HG02938 (cell line): ENCODE data around the gene DIP2A.
"Not testable (repeated sequence)": the region's sequence is repeated elsewhere in the genome, so short reads cannot be mapped to it uniquely, and the experiment has no call there.

Experiments
- ATAC-seq: cut with Tn5 transposase; IDR thresholded peaks from one replicate; pipeline ENCODE4 v1.9.1; 2021; ENCODE audit warnings: mild to moderate bottlenecking, moderate library complexity; ENCODE audit not compliant: unreplicated experiment

Gene DIP2A

GRCh38 chr21:46425571-46425970 lies 33.1 kb upstream of the DIP2A start:
- ATAC-seq = no peak

GRCh38 chr21:46426313-46427046 lies 32.2 kb upstream of the DIP2A start:
- no peak for ATAC-seq

- no peak for ATAC-seq
These were observed 31.2 kb upstream of the DIP2A start for GRCh38 chr21:46427516-46427915.

- no peak for ATAC-seq
These were observed 30.4 kb upstream of the DIP2A start for GRCh38 chr21:46428286-46428685.

- no peak for ATAC-seq
These were observed 29.5 kb upstream of the DIP2A start for GRCh38 chr21:46428987-46429710.

GRCh38 chr21:46429754-46430681 lies 28.7 kb upstream of the DIP2A start:
- no peak for ATAC-seq

GRCh38 chr21:46431448-46431847 lies 27.2 kb upstream of the DIP2A start:
- ATAC-seq = no peak

- no peak for ATAC-seq
These were observed 26.7 kb upstream of the DIP2A start for GRCh38 chr21:46431884-46432488.

GRCh38 chr21:46433116-46433515 lies 25.6 kb upstream of the DIP2A start:
- not testable (repeated sequence) for ATAC-seq

- ATAC-seq = no peak
These were observed 24.3 kb upstream of the DIP2A start for GRCh38 chr21:46434322-46434958.

- ATAC-seq = no peak
These were observed 22.9 kb upstream of the DIP2A start for GRCh38 chr21:46435786-46436227.

- ATAC-seq = no peak
These were observed 22.1 kb upstream of the DIP2A start for GRCh38 chr21:46436621-46437020.

GRCh38 chr21:46437096-46437498 lies 21.6 kb upstream of the DIP2A start:
- no peak for ATAC-seq

GRCh38 chr21:46437511-46437910 lies 21.2 kb upstream of the DIP2A start:
- no peak for ATAC-seq

GRCh38 chr21:46438241-46438640 lies 20.4 kb upstream of the DIP2A start:
- no peak for ATAC-seq

- no peak for ATAC-seq
These were observed 18.8 kb upstream of the DIP2A start for GRCh38 chr21:46439906-46440305.

GRCh38 chr21:46441331-46441730 lies 17.4 kb upstream of the DIP2A start:
- no peak for ATAC-seq

- ATAC-seq = no peak
These were observed 16.7 kb upstream of the DIP2A start for GRCh38 chr21:46441961-46442498.

GRCh38 chr21:46442938-46443337 lies 15.8 kb upstream of the DIP2A start:
- no peak for ATAC-seq

- no peak for ATAC-seq
These were observed 14.8 kb upstream of the DIP2A start for GRCh38 chr21:46443910-46444309.
